HG03342 (cell line): Measurements from ENCODE around the gene CSPG4.
"Not testable (repeated sequence)": the region's sequence is repeated elsewhere in the genome, so short reads cannot be mapped to it uniquely, and the experiment has no call there.

Experiments used
- ATAC-seq: cut with Tn5 transposase; IDR thresholded peaks from one replicate; pipeline ENCODE4 v1.9.1; 2021; ENCODE audit warnings: mild to moderate bottlenecking, moderate library complexity; ENCODE audit not compliant: unreplicated experiment

Gene CSPG4

GRCh38 chr15:75725006-75725718 is 12.5 kb upstream of the CSPG4 start:
- no peak for ATAC-seq

GRCh38 chr15:75723847-75724660 is 11.4 kb upstream of the CSPG4 start:
- peak; percentile 67 for ATAC-seq

GRCh38 chr15:75723171-75723846 is 10.7 kb upstream of the CSPG4 start:
- ATAC-seq, result no peak

- ATAC-seq, result no peak
Observed at GRCh38 chr15:75721923-75722870, 9.5 kb upstream of the CSPG4 start.

GRCh38 chr15:75721480-75721922 is 8.9 kb upstream of the CSPG4 start:
- no peak for ATAC-seq

- no peak for ATAC-seq
Observed at GRCh38 chr15:75720787-75721479, 8.3 kb upstream of the CSPG4 start.

- no peak for ATAC-seq
Observed at GRCh38 chr15:75720297-75720696, 7.6 kb upstream of the CSPG4 start.

GRCh38 chr15:75718328-75718727 is 5.7 kb upstream of the CSPG4 start:
- no peak for ATAC-seq

GRCh38 chr15:75717001-75717400 is 4.4 kb upstream of the CSPG4 start:
- ATAC-seq, result not testable (repeated sequence)

GRCh38 chr15:75716249-75716950 is 3.8 kb upstream of the CSPG4 start:
- not testable (repeated sequence) for ATAC-seq

GRCh38 chr15:75715312-75715832 is 2.7 kb upstream of the CSPG4 start:
- not testable (repeated sequence) for ATAC-seq

GRCh38 chr15:75714195-75714594 is 1.5 kb upstream of the CSPG4 start:
- ATAC-seq, result no peak

- ATAC-seq, result no peak
Observed at GRCh38 chr15:75713338-75713895, 769 bp upstream of the CSPG4 start.

GRCh38 chr15:75711495-75711894 is 1.2 kb downstream of the CSPG4 start:
- not testable (repeated sequence) for ATAC-seq

- ATAC-seq, result not testable (repeated sequence)
Observed at GRCh38 chr15:75710874-75711273, 1.8 kb downstream of the CSPG4 start.

- ATAC-seq, result not testable (repeated sequence)
Observed at GRCh38 chr15:75709458-75709857, 3.2 kb downstream of the CSPG4 start.

- ATAC-seq, result no peak
Observed at GRCh38 chr15:75706682-75706954, 6.0 kb downstream of the CSPG4 start.

- ATAC-seq, result no peak
Observed at GRCh38 chr15:75705854-75706681, 6.6 kb downstream of the CSPG4 start.
